HG02678 (cell line): ENCODE data around the gene CNOT6L.
"Not testable (repeated sequence)": the region's sequence is repeated elsewhere in the genome, so short reads cannot be mapped to it uniquely, and the experiment has no call there.

Experiments
- ATAC-seq: cut with Tn5 transposase; IDR thresholded peaks from one replicate; pipeline ENCODE4 v1.9.1; 2021; ENCODE audit warnings: mild to moderate bottlenecking, moderate library complexity; ENCODE audit not compliant: unreplicated experiment

Gene CNOT6L

GRCh38 chr4:77818602-77819403, at the start of gene CNOT6L:
CNOT6L (minus strand) TSS chr4:77819368; CDS start chr4:77819308, 60 bp downstream.
- peak; percentile 37 for ATAC-seq

- ATAC-seq: no peak
Measured at GRCh38 chr4:77865259-77865658, 46.1 kb upstream of the CNOT6L start.

DNA sequence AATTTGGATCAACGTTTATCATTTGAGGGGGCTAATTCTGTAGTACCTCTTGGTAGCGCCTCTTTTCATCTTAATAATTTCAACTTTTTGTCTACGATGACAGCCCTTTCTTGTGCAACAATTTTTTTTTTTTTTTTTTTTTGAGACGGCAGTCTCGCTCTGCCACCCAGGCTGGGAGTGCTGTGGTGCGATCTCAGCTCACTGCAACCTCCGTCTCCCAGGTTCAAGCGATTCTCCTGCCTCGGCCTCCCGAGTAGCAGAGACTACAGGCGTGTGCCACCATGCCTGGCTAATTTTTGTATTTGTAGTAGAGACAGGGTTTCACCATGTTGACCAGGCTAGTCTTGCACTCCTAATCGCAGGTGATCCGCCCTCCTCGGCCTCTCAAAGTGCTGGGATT, 44.2 kb upstream of the CNOT6L start:
- ATAC-seq: not testable (repeated sequence)

GRCh38 chr4:77862478-77863216, 43.5 kb upstream of the CNOT6L start, which contains the start of gene MRPL1:
MRPL1 (plus strand) TSS chr4:77862830; CDS start chr4:77862849, 19 bp downstream.
- peak; percentile 83 for ATAC-seq

DNA sequence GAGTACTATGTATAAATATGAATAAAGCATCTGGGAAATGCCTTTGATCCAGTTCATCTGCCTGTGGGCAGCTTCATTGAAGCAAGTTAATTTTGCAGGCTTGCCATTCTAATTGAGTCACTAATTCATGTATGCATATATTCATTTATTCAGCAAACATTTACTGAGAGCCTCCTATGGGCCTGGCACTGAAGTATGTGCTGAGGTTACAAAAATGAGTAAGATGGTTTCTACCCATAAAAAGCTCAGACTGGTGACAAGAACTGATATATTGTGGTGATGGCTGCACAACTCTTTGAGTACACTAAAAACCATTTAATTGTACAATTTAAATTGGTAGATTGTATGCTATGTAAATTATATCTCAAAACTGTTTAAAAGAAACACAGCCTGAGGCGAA, 42.3 kb upstream of the CNOT6L start:
- no peak for ATAC-seq

DNA sequence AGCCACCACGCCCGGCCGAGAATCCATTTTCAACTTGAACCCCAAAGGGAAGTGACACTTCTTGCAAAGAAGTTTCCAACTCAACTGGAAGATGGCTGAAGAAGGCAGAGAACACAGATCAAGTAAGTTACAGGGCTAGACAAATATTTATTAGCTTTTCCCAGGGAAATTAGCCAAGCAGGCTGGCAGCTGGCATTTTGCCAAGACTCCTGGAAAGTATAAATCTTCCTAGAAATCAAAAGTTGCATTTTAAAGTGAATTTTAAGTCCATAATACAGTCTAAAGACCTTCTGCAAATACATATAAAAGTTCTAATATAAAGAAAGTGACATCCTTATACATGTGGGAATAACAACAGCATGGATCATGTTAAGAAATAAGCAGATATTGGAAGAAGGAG, 40.1 kb upstream of the CNOT6L start:
- ATAC-seq: no peak

DNA sequence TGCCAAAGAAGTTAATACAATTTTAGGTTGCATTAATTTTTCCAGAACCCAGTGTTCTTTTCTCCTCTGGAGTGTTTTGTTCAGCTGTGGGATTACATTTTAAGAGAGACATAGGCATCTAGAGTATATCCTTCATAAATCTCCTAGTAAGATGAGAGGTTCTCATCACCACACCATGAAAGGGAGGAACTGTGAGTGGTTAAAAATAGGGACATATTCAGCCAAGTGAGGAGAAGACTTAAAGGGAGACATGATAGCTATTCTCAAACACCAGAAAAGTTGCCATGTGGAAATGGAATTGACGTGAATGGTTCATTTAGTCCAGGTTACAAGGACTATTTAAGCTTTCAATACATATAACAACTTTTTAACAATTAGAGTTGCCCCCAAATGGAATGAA, 37.0 kb upstream of the CNOT6L start:
- ATAC-seq: no peak

DNA sequence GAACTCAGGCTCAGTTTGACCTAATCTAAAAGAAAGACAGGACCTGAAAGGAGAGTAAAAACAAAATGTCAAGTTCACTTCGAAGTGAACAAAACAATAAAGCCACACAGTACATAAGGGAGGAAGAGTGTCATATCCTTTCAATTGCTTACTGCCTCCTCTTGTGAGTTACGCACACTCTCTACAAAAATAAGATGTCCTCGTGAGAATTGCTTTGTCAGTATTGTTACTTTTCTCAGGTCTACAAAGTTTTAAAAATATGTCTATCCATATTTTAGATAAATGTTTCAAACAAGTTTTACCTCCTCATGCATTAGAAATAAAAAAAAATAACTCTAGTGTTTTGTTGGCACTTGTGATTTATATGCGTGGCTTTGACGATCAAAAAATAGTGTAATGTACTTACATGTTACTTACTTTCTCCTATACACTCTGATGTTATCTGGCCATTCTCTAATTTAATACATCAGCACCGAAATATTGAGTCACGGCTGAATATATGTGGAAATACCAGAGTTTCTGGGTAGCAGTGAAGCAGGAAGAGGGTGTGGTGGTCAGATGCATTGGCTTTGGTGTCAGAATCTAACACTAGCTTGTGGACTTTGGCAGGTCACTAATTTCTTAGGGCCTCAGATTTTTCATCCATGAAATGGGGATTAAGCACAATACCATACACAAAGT, 35.4 kb upstream of the CNOT6L start:
- no peak for ATAC-seq

- ATAC-seq: peak; percentile 98
Measured at GRCh38 chr4:77852892-77853495, 33.8 kb upstream of the CNOT6L start.

GRCh38 chr4:77849278-77849965, 30.3 kb upstream of the CNOT6L start:
- ATAC-seq: no peak

DNA sequence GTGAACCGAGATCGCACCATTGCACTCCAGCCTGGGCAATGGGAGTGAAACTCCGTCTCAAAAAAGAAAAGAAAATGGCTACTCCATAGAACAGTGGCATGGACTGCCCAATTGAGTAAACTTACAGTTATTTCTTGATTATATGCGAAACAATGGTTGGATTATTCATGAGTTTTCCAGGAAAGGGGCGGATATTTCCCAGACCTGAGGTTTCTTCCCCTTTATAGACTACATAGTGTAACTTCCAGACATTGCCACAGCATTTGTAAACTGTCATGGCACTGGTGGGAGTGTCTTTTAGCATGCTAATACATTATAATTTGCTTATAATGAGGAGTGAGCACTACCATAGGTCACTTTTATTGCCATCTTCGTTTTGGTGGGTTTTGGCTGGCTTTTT, 29.3 kb upstream of the CNOT6L start:
- ATAC-seq: no peak

GRCh38 chr4:77845929-77846328, 26.8 kb upstream of the CNOT6L start:
- no peak for ATAC-seq

DNA sequence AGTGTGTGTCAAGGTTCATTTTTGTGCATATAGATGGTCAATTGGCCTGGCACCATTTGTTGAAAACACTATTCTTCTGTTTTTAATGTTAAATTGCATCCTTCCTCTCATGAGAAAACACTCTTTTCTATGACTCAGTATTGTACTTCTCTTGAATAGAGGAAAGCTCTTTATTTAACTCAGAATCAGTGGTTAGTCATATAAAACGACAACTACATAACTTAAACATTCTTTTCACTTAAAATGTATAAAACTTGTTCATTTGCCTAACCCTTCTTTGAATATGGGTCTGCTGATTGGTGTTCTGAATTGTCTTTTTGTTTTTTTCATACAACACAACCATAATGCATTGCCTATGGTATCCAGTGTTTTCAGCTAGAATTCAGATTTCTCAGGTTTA, 26.2 kb upstream of the CNOT6L start:
- ATAC-seq: no peak

DNA sequence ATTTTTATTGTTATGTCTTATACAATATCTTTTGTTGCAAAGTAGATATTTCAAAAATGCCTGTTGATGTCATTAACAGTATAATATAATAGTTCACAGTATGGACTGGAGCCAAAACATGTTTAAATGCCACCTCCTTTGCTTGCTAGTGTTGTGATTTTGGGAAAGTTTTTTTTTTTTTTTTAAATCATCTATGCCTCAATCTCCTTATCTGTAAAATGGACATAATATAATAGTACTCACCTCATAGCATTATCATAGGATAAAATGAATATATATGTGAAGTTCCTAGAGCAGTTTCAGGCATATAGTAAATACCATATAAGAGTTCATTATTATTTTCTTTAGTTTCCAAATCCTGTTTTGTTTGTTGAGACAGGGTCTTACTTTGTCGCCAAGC, 25.2 kb upstream of the CNOT6L start:
- ATAC-seq: no peak

DNA sequence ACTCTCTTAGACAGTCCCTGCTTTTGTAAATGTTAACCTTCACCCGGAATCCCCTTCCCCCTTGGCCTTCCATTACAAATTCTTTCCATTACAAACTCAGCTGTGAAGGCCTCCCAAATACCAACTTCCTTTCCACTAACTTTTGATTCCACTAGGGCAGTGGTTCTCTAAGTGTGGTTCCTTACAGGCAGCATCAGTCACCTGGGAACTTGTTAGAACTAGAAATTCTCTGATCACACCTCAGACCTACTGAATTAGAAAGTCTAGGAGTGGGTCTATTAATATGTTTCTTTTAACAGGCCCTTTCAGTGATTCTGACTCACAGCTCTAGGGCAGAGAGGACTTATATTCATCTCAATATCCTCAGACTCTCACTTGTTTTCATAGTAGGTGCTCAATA, 24.5 kb upstream of the CNOT6L start:
- no peak for ATAC-seq

DNA sequence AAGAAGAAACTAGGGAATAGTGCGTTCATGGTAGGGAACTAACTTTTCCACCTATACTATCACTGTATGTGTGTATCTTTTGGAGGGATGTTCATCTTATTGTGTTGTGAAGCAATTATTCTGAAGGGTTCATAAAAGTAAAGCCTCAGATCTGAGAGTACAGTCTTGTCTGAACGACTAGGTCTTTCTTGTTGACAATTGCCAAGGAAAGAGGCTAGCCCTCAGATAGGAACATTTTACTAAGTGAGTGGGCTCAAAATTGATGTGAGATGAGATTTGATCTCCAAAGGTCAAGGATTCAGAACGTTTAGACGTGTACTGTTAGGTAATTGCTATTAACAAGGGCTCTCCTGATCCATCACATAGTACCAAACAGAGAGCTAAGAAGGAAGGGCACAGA, 15.2 kb upstream of the CNOT6L start:
- ATAC-seq: no peak

GRCh38 chr4:77833126-77833724, 14.1 kb upstream of the CNOT6L start:
- ATAC-seq: no peak

DNA sequence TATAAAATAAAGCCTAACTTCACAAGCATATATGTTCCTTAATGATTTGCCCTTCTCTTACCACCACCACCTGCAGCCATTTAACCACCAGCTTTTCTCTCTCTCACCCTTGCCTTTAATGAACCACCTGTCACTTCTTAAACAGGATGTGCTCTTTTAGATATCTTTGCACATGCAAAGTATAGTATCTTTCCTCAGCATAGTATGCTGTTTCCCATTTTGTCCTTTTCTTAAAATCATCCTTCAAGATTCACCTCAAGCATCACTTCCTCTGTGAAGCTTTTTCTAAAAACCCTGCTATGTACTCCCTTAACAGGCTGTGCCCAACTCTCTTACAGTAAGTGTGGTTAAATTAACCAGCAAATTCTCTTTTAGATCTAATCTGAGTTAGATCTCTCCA, 8.2 kb upstream of the CNOT6L start:
- ATAC-seq: peak; percentile 77

- no peak for ATAC-seq
Measured at GRCh38 chr4:77826275-77826674, 7.1 kb upstream of the CNOT6L start.

- no peak for ATAC-seq
Measured at GRCh38 chr4:77821775-77822174, 2.6 kb upstream of the CNOT6L start.
